DMS153 treated with DMSO at 0.1 percent for 48 hours (cell line): Measurements from ENCODE around the gene TERT.

Experiments used
- DNase-seq: peaks from one replicate; lab custom pipeline; 2025; ENCODE audit not compliant: unreplicated experiment; lab: John Stamatoyannopoulos, UW

Gene TERT

GRCh38 chr5:1319436-1320256 is 24.8 kb upstream of the TERT start:
- DNase-seq: no peak

- DNase-seq: no peak
Observed at GRCh38 chr5:1318659-1319251, 23.9 kb upstream of the TERT start.

GRCh38 chr5:1317921-1318565 is 23.2 kb upstream of the TERT start:
- DNase-seq: no peak

- no peak for DNase-seq
Observed at GRCh38 chr5:1316588-1317340, 21.9 kb upstream of the TERT start.

- peak; percentile 99 for DNase-seq
Observed at GRCh38 chr5:1315709-1316587, 21.1 kb upstream of the TERT start.

GRCh38 chr5:1315018-1315708 is 20.3 kb upstream of the TERT start:
- DNase-seq: no peak

GRCh38 chr5:1314564-1314982 is 19.7 kb upstream of the TERT start:
- no peak for DNase-seq

- DNase-seq: peak; percentile 86
Observed at GRCh38 chr5:1312993-1313833, 18.3 kb upstream of the TERT start.

- DNase-seq: no peak
Observed at GRCh38 chr5:1312206-1312605, 17.3 kb upstream of the TERT start.

- no peak for DNase-seq
Observed at GRCh38 chr5:1311439-1312055, 16.7 kb upstream of the TERT start.

- DNase-seq: no peak
Observed at GRCh38 chr5:1310118-1310517, 15.2 kb upstream of the TERT start.

GRCh38 chr5:1304033-1304432 is 9.2 kb upstream of the TERT start:
- no peak for DNase-seq

GRCh38 chr5:1302258-1302657 is 7.4 kb upstream of the TERT start:
- no peak for DNase-seq

GRCh38 chr5:1300581-1301083 is 5.8 kb upstream of the TERT start:
- DNase-seq: no peak

GRCh38 chr5:1299961-1300360 is 5.1 kb upstream of the TERT start:
- no peak for DNase-seq

GRCh38 chr5:1299511-1299850 is 4.6 kb upstream of the TERT start:
- no peak for DNase-seq

- no peak for DNase-seq
Observed at GRCh38 chr5:1298723-1299510, 4.0 kb upstream of the TERT start.

GRCh38 chr5:1298067-1298551 is 3.2 kb upstream of the TERT start:
- DNase-seq: no peak
